ENCODE measurements around the gene MARCHF10.
"Not testable (repeated sequence)": the region's sequence is repeated elsewhere in the genome, so short reads cannot be mapped to it uniquely, and the experiment has no call there.

Gene MARCHF10

DNA sequence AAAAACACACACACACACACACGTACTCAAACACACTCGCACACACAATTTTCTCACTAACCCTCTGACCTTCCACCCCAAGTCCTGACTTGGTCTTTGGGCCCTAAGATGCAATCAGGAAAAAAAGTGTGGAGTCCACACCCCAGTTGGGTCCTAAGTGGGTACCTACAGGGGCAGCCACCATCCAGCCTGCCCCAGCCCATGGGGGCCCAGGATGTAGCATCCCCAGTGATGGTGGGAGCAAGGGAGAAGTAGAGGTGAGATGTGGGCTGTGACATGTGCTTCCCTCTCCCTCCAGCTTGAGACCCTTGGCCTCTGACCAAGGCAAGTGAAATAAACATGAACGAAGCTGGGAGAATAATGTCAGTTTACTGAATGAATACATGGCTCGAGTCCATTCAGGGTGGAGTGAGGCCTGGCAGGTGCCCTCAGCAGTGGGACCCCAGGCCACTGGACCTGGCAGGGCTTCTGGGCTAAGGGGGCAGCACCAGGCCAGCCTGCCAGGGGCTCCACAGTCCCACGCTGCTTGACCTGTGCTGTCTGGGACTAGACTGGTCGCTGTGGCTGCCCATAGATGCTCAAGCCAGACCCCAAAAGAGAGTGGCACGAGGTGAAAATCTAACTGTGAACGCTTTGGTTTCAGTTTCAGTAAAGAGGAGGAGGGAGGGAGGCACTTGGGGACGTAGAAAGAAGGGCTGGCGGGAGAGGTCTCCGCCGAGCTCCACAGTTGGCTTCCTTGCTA lies 107.0 kb downstream of the MARCHF10 start:
- no peak for DNase-seq (ENCODE audit: low spot score)

DNA sequence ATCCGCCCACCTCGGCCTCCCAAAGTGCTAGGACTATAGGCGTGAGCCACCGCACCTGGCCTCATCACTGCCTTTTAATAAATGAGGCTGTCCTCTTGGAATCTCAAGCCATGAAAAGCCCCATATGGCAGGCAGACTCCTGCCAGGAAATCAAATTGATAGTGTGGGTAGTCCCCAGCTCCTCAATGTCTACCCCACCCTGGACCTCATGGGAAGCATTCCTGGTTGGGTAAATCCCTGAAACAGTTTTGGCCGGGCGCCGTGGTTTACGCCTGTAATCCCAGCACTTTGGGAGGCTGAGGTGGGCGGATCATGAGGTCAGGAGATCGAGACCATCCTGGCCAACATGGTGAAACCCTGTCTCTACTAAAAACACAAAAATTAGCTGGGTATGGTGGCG lies 109.7 kb downstream of the MARCHF10 start:
- not testable (repeated sequence) for DNase-seq (ENCODE audit: low spot score)

DNA sequence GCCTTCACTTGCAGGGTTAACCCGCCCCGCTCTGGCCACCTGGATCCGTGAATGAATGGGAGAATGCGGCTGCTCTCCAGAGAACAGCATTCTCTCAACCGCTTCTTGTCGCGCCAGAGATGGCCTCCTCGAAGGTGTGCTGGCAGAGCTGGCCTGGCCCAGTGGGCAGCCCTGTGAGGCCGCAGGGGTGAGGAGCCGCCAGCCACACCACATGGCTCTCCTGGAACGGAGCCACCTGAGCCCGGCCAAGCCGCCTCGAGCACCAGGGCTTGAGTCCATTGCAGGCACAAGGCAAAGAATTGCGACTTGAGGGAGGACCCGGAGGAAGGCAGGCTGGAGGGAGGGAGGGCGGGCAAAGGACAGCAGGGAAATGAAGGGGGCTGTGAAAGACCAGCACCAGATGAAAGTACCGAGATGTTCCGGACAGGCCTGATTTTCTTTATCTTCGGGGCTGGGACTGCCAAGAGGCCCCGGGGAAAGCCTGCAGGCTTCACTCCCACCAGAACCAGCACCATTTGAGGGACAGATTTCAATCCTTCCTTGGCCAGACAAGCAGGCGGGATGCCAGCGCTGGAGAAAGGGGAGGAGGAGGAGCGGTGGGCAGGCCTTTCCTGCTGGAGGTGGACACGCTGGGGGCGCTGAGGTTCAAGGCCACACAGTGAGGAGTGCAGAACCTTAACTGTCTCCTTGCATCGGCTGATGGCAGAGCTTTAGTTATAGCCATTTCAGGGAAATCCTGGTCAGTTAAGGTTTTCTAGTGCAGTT lies 111.2 kb downstream of the MARCHF10 start:
- peak; percentile 39 for DNase-seq (ENCODE audit: low spot score)

DNA sequence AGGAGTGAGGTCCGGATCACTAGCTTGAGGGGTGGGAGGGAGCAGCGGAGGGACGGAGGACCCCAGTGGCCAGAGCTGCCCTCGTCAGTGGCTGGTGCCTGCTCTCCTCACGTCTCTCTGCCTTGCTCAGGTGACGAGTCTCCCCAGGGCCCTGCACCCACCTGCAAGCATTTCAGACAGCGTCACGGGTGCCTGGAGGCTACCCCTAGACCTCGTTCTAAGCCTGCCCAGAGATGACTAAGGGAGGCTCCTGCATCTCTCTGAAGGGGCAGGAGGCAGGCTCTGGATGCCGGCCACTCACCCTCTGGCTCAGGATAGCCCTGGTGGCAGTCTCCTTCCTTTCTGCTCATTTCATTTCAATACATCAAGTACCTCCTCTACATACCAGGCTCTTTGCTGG lies 111.9 kb downstream of the MARCHF10 start:
- no peak for DNase-seq (ENCODE audit: low spot score)

DNA sequence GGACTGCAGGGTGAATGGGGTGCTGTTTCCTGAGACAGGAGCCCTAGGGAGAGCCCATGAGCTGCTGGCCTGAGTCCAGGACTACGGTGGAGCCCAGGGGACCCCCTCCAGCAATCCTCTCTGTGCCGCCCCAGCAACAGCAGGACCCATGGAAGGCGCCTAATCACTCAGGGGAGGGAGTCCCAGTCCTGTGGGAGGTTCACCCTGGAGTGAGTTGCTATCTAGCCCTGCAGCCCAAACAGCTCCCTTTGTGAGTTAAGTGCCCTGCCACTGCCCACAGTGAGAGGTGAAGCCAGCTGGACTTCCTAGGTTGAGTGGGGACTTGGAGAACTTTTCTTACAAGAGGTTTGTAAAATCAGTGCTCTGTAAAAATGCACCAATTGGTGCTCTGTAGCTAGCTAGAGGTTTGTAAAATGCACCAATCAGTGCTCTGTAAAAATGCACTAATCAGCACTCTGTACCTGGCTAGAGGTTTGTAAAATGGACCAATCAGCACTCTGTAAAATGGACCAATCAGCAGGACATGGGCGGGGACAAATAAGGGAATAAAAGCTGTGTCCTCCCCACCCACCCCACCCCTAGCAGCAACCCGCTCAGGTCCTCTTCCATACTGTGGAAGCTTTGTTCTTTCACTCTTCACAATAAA lies 112.9 kb downstream of the MARCHF10 start:
- DNase-seq (ENCODE audit: low spot score): not testable (repeated sequence)

DNA sequence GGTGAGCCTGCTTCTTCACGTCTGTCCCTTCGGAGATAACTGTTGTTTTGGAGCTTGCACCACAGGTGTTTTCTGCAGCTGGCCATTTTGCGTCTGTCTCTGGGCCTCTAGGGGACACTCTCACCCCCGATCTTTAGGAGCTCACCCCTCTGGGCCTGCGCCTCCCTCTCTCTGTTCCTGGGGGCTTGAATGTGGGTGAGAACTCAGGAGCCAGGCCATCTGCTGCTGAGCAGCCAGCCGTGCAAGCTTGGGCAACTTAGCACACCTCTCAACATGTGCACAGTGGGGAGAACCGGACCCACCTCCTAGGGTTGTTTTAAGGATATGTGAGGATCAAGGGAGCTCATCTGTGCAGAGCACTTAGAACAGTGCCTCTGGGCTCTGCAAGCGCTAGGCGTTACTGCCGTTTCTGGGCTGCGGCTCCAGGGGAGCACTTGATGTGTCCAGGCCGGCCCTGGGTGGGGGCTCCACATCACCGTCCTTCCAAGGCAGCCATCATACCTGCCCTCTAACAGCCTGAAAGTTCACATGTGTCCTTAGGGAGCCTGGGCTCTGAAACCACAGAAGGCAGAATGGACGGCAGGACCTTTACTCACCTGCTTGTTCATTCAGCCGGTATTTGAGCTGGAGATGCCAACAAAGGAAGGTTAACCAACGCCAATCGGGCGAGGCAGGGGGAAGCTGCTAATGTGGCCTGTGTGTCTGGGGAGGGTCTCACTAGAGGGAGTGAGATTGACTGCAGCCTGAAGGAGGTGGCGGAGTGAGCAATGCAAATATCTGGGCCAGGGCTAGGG lies 114.3 kb downstream of the MARCHF10 start:
- DNase-seq (ENCODE audit: low spot score): no peak

DNA sequence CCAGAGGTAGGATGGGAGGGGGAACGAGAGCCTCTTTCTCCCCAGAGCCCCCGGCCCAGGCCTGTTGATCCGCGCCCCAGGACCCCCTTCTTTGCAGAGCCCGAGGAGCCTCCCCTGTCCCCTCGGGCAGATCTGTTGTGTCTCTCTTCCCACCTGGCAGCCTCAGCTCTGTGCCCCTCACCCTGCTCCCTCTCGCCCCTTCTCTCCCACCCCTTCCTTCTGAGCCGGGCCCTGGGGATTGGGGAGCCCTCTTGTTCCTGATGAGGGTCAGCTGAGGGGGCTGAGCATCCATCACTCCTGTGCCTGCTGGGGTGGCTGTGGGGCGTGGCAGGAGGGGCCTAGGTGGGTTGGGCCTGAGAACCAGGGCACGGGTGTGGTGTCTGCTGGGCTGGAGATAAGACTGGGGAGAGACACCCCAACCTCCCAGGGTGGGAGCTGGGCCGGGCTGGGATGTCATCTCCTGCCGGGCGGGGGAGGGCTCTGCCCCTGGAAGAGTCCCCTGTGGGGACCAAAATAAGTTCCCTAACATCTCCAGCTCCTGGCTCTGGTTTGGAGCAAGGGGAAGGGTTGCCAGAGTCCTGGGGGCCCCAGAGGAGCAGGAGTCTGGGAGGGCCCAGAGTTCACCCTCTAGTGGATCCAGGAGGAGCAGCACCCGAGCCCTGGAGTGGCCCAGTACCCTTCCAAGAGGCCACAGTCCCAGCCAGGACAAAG lies 115.2 kb downstream of the MARCHF10 start:
- DNase-seq (ENCODE audit: low spot score): no peak

DNA sequence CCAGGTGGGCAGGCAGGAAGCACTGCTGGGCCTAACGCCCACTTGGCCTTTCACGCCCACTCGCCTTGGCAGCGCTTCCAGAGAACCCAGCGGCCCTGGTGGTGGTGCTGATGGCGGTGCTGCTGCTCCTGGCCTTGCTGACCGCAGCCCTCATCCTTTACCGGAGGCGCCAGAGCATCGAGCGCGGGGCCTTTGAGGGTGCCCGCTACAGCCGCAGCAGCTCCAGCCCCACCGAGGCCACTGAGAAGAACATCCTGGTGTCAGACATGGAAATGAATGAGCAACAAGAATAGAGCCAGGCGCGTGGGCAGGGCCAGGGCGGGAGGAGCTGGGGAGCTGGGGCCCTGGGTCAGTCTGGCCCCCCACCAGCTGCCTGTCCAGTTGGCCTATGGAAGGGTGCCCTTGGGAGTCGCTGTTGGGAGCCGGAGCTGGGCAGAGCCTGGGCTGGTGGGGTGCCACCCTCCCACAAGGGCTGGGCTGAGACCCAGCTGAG lies 115.9 kb downstream of the MARCHF10 start:
- DNase-seq (ENCODE audit: low spot score): no peak

DNA sequence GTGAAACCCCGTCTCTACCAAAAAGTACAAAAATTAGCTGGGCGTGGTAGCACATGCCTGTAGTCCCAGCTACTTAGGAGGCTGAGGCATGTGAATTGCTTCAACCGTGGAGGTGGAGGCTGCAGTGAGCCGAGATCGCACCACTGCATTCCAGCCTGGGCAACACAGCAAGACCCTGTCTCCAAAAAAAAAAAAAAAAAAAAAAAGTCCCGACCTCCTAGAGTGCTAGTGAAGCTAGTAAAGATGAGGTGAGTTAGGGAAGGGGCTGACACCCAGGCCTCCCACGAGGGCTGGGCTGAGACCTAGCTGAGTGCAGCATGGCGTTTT lies 116.6 kb downstream of the MARCHF10 start:
- not testable (repeated sequence) for DNase-seq (ENCODE audit: low spot score)

DNA sequence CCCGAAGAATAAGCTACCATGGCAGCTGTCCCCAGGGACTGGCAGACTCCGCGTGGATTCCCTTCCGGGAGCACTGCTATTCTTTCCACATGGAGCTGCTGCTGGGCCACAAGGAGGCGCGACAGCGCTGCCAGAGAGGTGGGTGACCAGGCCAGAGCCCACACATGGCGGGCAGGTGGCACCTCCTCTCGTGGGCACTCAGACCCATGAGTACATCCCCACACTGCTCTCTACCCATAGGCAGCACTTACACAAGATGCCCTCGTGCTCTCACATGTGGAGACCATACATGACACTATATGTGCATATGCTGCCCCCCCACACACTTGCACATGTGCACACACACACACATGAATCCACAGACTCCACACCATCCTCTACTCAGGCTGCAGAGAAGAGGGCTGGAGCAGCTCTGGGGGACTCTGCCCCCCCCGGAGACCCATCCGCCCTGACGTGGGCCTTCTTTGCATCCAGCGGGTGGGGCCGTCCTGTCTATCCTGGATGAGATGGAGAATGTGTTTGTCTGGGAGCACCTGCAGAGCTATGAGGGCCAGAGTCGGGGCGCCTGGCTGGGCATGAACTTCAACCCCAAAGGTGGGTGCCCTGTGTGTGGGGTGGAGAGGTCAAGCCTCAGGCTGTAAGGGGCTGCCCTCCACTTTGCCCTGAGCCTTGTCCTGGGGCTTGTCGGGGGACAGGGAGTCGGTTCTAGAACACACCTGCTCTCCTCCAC lies 117.8 kb downstream of the MARCHF10 start:
- DNase-seq (ENCODE audit: low spot score): no peak

DNA sequence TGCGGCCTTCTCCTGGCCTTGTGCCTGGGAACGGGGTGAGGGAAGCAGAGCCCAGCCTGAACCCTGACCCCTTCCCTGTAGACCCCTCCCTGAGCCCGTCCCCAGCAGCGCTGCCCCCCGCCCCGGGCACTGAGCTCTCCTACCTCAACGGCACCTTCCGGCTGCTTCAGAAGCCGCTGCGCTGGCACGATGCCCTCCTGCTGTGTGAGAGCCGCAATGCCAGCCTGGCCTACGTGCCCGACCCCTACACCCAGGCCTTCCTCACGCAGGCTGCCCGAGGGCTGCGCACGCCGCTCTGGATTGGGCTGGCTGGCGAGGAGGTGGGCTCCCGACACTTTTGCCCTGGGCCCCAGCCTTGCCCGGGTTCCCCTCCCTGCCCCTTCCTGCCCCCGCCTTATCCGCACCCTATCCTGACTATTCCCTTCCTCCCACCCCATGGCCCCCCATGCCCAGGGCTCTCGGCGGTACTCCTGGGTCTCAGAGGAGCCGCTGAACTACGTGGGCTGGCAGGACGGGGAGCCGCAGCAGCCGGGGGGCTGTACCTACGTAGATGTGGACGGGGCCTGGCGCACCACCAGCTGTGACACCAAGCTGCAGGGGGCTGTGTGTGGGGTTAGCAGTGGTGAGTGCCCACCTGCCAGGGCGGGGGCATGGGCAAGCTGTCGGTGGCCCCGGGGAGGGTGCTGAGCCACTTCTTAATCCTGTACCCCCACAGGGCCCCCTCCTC lies 118.5 kb downstream of the MARCHF10 start:
- no peak for DNase-seq (ENCODE audit: low spot score)

DNA sequence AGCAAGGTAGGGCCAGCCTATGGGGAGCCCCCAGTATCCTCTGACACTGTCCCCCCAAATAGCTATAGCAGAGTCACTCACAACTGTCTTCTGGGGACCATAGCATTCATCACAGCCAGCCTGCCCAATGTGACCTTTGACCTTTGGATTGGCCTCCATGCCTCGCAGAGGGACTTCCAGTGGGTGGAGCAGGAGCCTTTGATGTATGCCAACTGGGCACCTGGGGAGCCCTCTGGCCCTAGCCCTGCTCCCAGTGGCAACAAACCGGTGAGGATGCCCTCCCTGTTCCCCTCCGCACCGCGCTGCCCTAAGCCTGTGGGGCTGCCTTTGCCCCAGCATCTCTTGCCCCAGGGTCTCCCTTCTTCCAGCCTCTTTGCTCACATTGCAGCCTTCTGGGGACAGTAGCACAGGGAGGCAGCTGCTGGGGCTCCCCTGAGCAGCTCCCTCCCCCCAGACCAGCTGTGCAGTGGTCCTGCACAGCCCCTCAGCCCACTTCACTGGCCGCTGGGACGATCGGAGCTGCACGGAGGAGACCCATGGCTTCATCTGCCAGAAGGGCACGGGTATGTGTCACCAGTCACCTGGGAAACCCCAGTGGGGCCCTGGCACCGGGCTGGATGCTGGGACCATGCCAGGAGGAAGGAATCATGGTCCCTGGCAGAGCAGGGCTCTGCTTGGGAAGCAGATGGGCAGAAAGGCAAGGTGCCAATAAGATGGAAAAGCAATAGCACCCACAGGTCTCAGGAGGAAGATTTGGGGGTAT lies 119.5 kb downstream of the MARCHF10 start:
- DNase-seq (ENCODE audit: low spot score): no peak

DNA sequence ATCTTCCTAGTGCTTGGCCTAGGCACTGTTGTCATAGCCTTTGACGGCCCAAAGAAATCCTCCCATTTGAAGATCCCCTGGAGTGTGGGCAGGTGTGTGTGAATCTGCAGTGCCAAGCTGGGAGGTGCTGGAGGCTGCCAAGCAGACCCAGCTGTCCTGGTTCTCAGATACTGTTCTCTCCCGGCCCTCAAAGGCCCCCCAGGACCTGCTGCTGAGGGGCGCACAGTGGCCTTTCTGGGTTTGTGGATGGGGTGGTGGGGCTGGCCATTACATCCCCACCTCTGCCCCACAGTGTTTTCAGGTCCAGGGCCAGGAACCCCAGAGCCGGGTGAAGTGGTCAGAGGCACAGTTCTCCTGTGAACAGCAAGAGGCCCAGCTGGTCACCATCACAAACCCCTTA lies 120.1 kb downstream of the MARCHF10 start:
- DNase-seq (ENCODE audit: low spot score): no peak

DNA sequence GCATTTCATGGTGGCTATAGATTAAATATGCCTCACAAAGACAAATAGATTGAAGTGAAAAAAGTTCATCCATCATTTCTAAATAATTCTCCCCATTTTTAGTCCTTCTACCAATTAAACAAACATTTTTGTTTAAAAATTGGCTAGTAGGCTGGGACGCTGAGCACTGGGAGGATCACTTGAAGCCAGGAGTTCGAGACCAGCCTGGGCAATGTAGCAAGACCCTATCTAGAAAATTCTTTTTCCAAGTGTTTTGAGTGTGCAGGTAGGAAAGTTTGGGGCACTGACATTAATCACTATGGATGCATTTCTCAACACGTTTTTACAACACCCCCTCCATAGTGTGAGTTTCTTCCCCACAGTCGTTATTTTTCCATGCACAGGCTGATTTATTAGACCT lies 123.9 kb downstream of the MARCHF10 start:
- DNase-seq (ENCODE audit: low spot score): no peak

DNA sequence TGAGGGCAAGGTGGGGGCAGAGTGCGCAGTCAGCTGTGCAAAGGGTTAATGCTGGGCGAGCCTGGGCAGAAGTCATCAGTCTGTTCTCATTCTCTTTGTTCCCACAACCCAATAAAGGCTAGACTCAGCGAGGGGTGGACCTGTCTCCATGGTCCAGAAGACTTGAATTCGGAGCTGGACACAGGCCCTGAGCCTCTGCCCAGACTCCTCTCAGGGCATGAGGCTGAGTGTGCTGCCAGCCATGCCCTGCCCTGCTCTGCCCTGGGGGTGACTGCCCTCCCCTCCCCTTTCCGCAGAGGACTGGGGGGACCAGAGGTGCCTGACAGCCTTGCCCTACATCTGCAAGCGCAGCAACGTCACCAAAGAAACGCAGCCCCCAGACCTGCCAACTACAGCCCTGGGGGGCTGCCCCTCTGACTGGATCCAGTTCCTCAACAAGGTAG lies 126.2 kb downstream of the MARCHF10 start:
- no peak for DNase-seq (ENCODE audit: low spot score)

DNA sequence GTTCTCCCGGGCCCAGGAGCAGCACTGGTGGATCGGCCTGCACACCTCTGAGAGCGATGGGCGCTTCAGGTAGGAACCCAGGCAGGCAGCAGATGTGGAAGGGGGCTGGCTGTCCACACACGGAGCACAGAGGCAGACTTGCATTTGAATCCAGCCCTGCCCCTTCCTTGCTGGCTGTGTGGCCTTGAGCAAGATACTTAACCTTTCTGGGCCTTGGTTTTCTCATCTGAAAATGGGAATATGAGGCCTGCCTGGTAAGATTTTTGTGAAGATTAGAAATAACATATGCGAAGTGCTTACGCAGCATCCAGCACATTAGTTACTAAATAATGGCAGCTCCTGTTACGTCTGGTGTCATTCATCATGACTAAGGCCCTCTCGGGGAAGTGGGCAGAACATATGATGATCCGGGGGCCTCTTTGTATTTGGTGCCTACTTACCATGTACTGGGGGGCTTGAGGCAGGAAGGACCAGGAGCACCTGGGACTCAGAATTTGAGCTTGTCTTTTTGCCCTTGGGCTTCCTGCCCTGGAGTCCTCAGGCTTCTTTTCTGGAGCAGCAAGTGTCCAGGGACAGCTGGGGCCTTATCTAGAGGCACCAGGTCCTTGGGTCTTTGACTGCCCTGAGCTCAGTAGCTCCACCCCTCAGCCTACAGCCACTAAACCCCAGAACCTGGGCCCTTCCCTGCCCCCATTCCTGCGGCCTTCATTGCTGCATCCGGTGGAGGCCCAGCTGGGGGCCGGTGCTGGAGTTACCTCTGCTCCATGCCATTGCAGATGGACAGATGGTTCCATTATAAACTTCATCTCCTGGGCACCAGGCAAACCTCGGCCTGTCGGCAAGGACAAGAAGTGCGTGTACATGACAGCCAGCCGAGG lies 126.8 kb downstream of the MARCHF10 start:
- no peak for DNase-seq (ENCODE audit: low spot score)

DNA sequence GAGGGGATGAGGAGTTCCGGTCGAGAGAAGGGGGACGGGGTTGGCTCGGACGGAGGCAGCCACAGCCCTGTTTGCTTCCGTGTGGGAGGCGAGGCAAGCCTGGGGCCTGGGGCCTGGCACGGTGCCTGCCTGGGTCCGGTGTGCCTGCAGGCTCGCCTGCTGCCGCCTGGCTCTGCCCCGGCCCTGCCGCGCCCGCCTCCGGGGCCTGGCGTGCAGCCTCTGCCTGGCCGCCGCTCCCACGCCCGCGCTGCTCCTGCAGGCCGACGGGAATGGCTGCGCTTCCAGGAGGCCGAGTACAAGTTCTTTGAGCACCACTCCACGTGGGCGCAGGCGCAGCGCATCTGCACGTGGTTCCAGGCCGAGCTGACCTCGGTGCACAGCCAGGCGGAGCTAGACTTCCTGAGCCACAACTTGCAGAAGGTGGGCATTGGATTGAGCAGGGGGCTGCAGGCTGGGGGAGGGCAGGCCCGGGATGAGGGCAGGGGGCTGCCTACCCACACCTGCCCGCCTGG lies 127.5 kb downstream of the MARCHF10 start:
- no peak for DNase-seq (ENCODE audit: low spot score)

Data from SK-N-DZ (cell line).